H9 (cell line): ENCODE data around the gene MDGA2. TPM values are rescaled to one million over a fixed set of nuclear protein-coding genes. Genes with fewer than 3 reads are reported as not detected.

Source experiments
- DNase-seq: peaks from one replicate; pipeline ENCODE4 v3.0.0-alpha.2; 2017
- H2AFZ ChIP-seq: one replicate; pipeline ENCODE4 v1.6.1; 2013; ENCODE audit warnings: mild to moderate bottlenecking, low read length, control low read depth, moderate library complexity
- H2AK5ac ChIP-seq: 2 replicates; pipeline ENCODE4 v1.6.1; 2013; ENCODE audit warnings: low read length, control low read depth, mixed read lengths; ENCODE audit not compliant: insufficient read length
- H2BK120ac ChIP-seq: one replicate; pipeline ENCODE4 v1.6.1; 2013; ENCODE audit warnings: low read depth, mild to moderate bottlenecking, low read length, control low read depth, inconsistent platforms; ENCODE audit not compliant: poor library complexity, severe bottlenecking
- H2BK12ac ChIP-seq: 2 replicates; pipeline ENCODE4 v1.6.1; 2013; ENCODE audit warnings: low read length, control low read depth, mixed read lengths, low read depth; ENCODE audit not compliant: insufficient read length
- H2BK15ac ChIP-seq: 2 replicates; pipeline ENCODE4 v1.6.1; 2013; ENCODE audit warnings: low read depth, low read length, control low read depth
- H2BK20ac ChIP-seq: one replicate; pipeline ENCODE4 v1.6.1; 2013; ENCODE audit warnings: low read depth, mild to moderate bottlenecking, low read length, control low read depth, inconsistent platforms; ENCODE audit not compliant: poor library complexity, severe bottlenecking
- H2BK5ac ChIP-seq: 2 replicates; pipeline ENCODE4 v1.6.1; 2013; ENCODE audit warnings: low read length, control low read depth, mixed read lengths; ENCODE audit not compliant: insufficient read length
- H3K14ac ChIP-seq: 2 replicates; pipeline ENCODE4 v1.6.1; 2013; ENCODE audit warnings: low read length, control low read depth; ENCODE audit not compliant: insufficient read depth
- H3K18ac ChIP-seq: 2 replicates; pipeline ENCODE4 v1.6.1; 2013; ENCODE audit warnings: low read depth, mild to moderate bottlenecking, mixed read lengths, low read length, control low read depth; ENCODE audit not compliant: insufficient read length
- H3K23ac ChIP-seq: 2 replicates; pipeline ENCODE4 v1.6.1; 2013; ENCODE audit warnings: low read length, control low read depth, mixed read lengths, low read depth; ENCODE audit not compliant: insufficient read length
- H3K23me2 ChIP-seq: 2 replicates; pipeline ENCODE4 v1.6.1; 2013; ENCODE audit warnings: low read depth, mild to moderate bottlenecking, mixed read lengths, low read length, control low read depth; ENCODE audit not compliant: insufficient read length, poor library complexity, severe bottlenecking
- H3K27ac ChIP-seq: 2 replicates; pipeline ENCODE4 v1.5.1; 2013; ENCODE audit warnings: low read length, control low read depth, mixed read lengths, low read depth; ENCODE audit not compliant: insufficient read length
- H3K27me3 ChIP-seq: 2 replicates; pipeline ENCODE4 v1.6.1; 2013; ENCODE audit warnings: low read length, control low read depth, inconsistent platforms; ENCODE audit not compliant: insufficient read depth
- H3K4ac ChIP-seq: 2 replicates; pipeline ENCODE4 v1.6.1; 2013; ENCODE audit warnings: low read depth, mild to moderate bottlenecking, control low read depth, inconsistent platforms, low read length, moderate library complexity
- H3K4me1 ChIP-seq: 2 replicates; pipeline ENCODE4 v1.6.1; 2013; ENCODE audit warnings: low read length, control low read depth, inconsistent platforms; ENCODE audit not compliant: insufficient read depth
- H3K4me2 ChIP-seq: 2 replicates; pipeline ENCODE4 v1.6.1; 2013; ENCODE audit warnings: low read length, control low read depth, mixed read lengths; ENCODE audit not compliant: insufficient read length, insufficient read depth
- H3K56ac ChIP-seq: 2 replicates; pipeline ENCODE4 v1.6.1; 2013; ENCODE audit warnings: low read depth, mild to moderate bottlenecking, mixed read lengths, low read length, control low read depth; ENCODE audit not compliant: insufficient read length
- H3K79me1 ChIP-seq: 2 replicates; pipeline ENCODE4 v1.6.1; 2013; ENCODE audit warnings: low read depth, mild to moderate bottlenecking, moderate library complexity, low read length, control low read depth, inconsistent platforms; ENCODE audit not compliant: insufficient read depth, poor library complexity, severe bottlenecking
- H3K79me2 ChIP-seq: 2 replicates; pipeline ENCODE4 v1.6.1; 2013; ENCODE audit warnings: low read length, control low read depth, inconsistent platforms; ENCODE audit not compliant: insufficient read depth
- H3K9ac ChIP-seq: 2 replicates; pipeline ENCODE4 v1.6.1; 2013; ENCODE audit warnings: low read length, control low read depth, mixed read lengths; ENCODE audit not compliant: insufficient read length; ENCODE audit errors: extremely low read depth
- H3K9me3 ChIP-seq: one replicate; pipeline ENCODE4 v1.6.1; 2013; ENCODE audit warnings: low read depth, low read length, inconsistent platforms; ENCODE audit not compliant: control insufficient read depth
- H3T11ph ChIP-seq: one replicate; pipeline ENCODE4 v1.6.1; 2013; ENCODE audit warnings: mild to moderate bottlenecking, low read length, control low read depth, inconsistent platforms
- H4K20me1 ChIP-seq: one replicate; pipeline ENCODE4 v1.6.1; 2013; ENCODE audit not compliant: control insufficient read depth, insufficient read length, insufficient read depth
- H4K5ac ChIP-seq: 2 replicates; pipeline ENCODE4 v1.6.1; 2013; ENCODE audit warnings: low read depth, mild to moderate bottlenecking, mixed read lengths, low read length, control low read depth; ENCODE audit not compliant: insufficient read length
- H4K8ac ChIP-seq: replicated peaks from 2 replicates; pipeline ENCODE4 v1.6.1; 2013; ENCODE audit warnings: low read length, control low read depth, mixed read lengths, low read depth; ENCODE audit not compliant: insufficient read length
- H4K91ac ChIP-seq: 2 replicates; pipeline ENCODE4 v1.6.1; 2013; ENCODE audit warnings: low read depth, mild to moderate bottlenecking, moderate library complexity, mixed read lengths, low read length, control low read depth; ENCODE audit not compliant: insufficient read length
- H3K27ac Mint-ChIP-seq, 3 experiments: 2 replicates in 2 of 3; 3 replicates in 1 of 3; pipeline ENCODE4 v1.8.0; 2020 to 2021; ENCODE audit warnings: mixed read lengths in 3 of 3, mild to moderate bottlenecking in 1 of 3, moderate library complexity in 1 of 3
- H3K27me3 Mint-ChIP-seq: 2 replicates; pipeline ENCODE4 v1.8.0; 2021; ENCODE audit warnings: low read depth, mild to moderate bottlenecking, moderate library complexity, mixed read lengths
- H3K36me3 Mint-ChIP-seq, 3 experiments: 2 replicates in 2 of 3; 3 replicates in 1 of 3; pipeline ENCODE4 v1.8.0; 2020 to 2021; ENCODE audit warnings: low read depth in 3 of 3, mixed read lengths in 3 of 3; ENCODE audit not compliant: insufficient read depth in 1 of 3
- H3K4me1 Mint-ChIP-seq, 2 experiments: 2 replicates each; pipeline ENCODE4 v1.8.0; 2020; ENCODE audit warnings: mixed read lengths in 2 of 2
- H3K4me3 Mint-ChIP-seq, 2 experiments: 2 replicates in 1 of 2; 3 replicates in 1 of 2; pipeline ENCODE4 v1.8.0; 2020 to 2021; ENCODE audit warnings: mild to moderate bottlenecking in 2 of 2, mixed read lengths in 2 of 2, moderate library complexity in 1 of 2
- H3K9me3 Mint-ChIP-seq, 2 experiments: 2 replicates in 1 of 2; 3 replicates in 1 of 2; pipeline ENCODE4 v1.8.0; 2020; ENCODE audit warnings: mild to moderate bottlenecking in 2 of 2, mixed read lengths in 2 of 2, moderate library complexity in 1 of 2
- WGBS: extraction: QIAGEN DNeasy Blood & Tissue Kit; methylation state at CpG from one replicate; pipeline ENCODE4 v1.1.7; 2013; ENCODE audit warnings: missing lambda C conversion rate, low lambda C conversion rate, mixed read lengths; ENCODE audit not compliant: insufficient read length; ENCODE audit errors: extremely low coverage; 5-methylcytosine and 5-hydroxymethylcytosine counted together
- total RNA-seq: library from RNA; stranded (reverse); gene quantifications from 2 replicates; pipeline ENCODE4 v1.2.1, GENCODE V29; 2021
- TF ChIP-seq, protein P1 (sequence below): fragments of 200-600 bp; sonication (generic); conservative IDR thresholded peaks from 3 replicates; pipeline ENCODE4 v1.8.0; 2021; ENCODE audit warnings: antibody characterized with exemption, mild to moderate bottlenecking

The MDGA2 gene
- total RNA-seq, 1 experiment from 2014 or later: 1.9 TPM

DNA sequence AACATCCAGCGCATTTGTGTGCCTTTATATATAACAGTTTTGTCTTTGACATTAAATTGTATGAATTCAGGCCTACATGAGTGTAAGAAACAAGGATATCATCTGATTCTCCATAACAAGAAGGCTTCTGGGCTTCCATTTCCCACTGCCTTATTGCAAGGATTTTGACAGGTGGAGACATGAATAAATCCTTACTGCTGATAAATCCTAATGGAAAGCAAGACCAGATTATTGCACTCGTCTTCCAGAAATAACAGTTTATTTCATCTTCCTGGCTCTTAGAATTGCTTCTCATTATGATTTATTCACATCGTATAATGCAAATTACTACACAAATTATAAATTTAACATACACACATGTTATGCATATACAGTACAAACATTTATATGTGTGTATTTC, 348.1 kb downstream of the MDGA2 start:
- H3K79me2 ChIP-seq: no peaks in the 10 kb centered on the region
- no peak overlapping the region for H2AK5ac ChIP-seq
- TF ChIP-seq, protein P1, sequence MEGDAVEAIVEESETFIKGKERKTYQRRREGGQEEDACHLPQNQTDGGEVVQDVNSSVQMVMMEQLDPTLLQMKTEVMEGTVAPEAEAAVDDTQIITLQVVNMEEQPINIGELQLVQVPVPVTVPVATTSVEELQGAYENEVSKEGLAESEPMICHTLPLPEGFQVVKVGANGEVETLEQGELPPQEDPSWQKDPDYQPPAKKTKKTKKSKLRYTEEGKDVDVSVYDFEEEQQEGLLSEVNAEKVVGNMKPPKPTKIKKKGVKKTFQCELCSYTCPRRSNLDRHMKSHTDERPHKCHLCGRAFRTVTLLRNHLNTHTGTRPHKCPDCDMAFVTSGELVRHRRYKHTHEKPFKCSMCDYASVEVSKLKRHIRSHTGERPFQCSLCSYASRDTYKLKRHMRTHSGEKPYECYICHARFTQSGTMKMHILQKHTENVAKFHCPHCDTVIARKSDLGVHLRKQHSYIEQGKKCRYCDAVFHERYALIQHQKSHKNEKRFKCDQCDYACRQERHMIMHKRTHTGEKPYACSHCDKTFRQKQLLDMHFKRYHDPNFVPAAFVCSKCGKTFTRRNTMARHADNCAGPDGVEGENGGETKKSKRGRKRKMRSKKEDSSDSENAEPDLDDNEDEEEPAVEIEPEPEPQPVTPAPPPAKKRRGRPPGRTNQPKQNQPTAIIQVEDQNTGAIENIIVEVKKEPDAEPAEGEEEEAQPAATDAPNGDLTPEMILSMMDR: no peak
- H3K27ac ChIP-seq: no peak overlapping the region
- Mint-ChIP-seq H3K27ac (no peak overlapping the region), H3K4me3 (no peak overlapping the region), H3K4me1 (no peaks in the 10 kb centered on the region), H3K36me3 (no peaks in the 10 kb centered on the region), H3K9me3 (no peaks in the 10 kb centered on the region), H3K27me3 (no peaks in the 10 kb centered on the region)
- H3K23ac ChIP-seq: no peak overlapping the region
- no peak overlapping the region for H2BK20ac ChIP-seq
- H3K27me3 ChIP-seq: no peaks in the 10 kb centered on the region
- no peaks in the 10 kb centered on the region for H3K79me1 ChIP-seq
- no peak overlapping the region for H2BK15ac ChIP-seq
- H3K9ac ChIP-seq: no peak overlapping the region
- no peak overlapping the region for H2AFZ ChIP-seq
- H4K8ac ChIP-seq: no peak overlapping the region
- no peak overlapping the region for H3K4me2 ChIP-seq
- no peaks in the 10 kb centered on the region for H3K9me3 ChIP-seq
- no peak overlapping the region for H2BK5ac ChIP-seq
- no peak overlapping the region for H3K18ac ChIP-seq
- no peak overlapping the region for H4K91ac ChIP-seq
- H4K5ac ChIP-seq: no peak overlapping the region
- H4K20me1 ChIP-seq: no peaks in the 10 kb centered on the region
- H3K14ac ChIP-seq: no peak overlapping the region
- H2BK12ac ChIP-seq: no peak overlapping the region
- no peak for DNase-seq
- H3K4ac ChIP-seq: no peak overlapping the region
- H3T11ph ChIP-seq: no peak overlapping the region
- no peak overlapping the region for H2BK120ac ChIP-seq
- H3K23me2 ChIP-seq: no peaks in the 10 kb centered on the region
- H3K56ac ChIP-seq: no peak overlapping the region
- 100% methylated on average over 1 of the region's 3 CpGs for WGBS
- no peaks in the 10 kb centered on the region for H3K4me1 ChIP-seq
